NT2/D1 (cell line): Measurements from ENCODE around the gene NIT1.
A peak's percentile ranks its signal among the peaks of the same experiment; 100 is the strongest.

Source experiments
- DNase-seq: peaks from one replicate; pipeline ENCODE4 v3.0.0-alpha.2; 2011; ENCODE audit warnings: low read depth, low spot score
- H3K27me3 ChIP-seq: 2 replicates; pipeline ENCODE4 v1.6.0; 2011; ENCODE audit warnings: mild to moderate bottlenecking; ENCODE audit not compliant: insufficient read length, insufficient read depth
- H3K36me3 ChIP-seq: 2 replicates; pipeline ENCODE4 v1.6.1; 2011; ENCODE audit warnings: mild to moderate bottlenecking, low read length, mixed read lengths; ENCODE audit not compliant: insufficient read depth, insufficient read length
- H3K4me1 ChIP-seq: 2 replicates; pipeline ENCODE4 v1.5.1; 2011; ENCODE audit not compliant: insufficient read depth, insufficient read length
- H3K4me3 ChIP-seq: 2 replicates; pipeline ENCODE4 v1.5.1; 2011; ENCODE audit warnings: low read depth; ENCODE audit not compliant: insufficient read length
- H3K9ac ChIP-seq: 2 replicates; pipeline ENCODE4 v1.6.0; 2011; ENCODE audit warnings: low read depth; ENCODE audit not compliant: insufficient read length
- H3K9me3 ChIP-seq: 2 replicates; pipeline ENCODE4 v1.5.1; 2011; ENCODE audit warnings: mild to moderate bottlenecking, low read length; ENCODE audit not compliant: insufficient read depth
- SUZ12 ChIP-seq: IDR thresholded peaks from 2 replicates; pipeline ENCODE4 v1.6.1; 2011; ENCODE audit not compliant: insufficient read length, insufficient read depth; ENCODE audit errors: extremely low read depth
- YY1 ChIP-seq: IDR thresholded peaks from 2 replicates; pipeline ENCODE4 v1.6.1; 2011; ENCODE audit not compliant: insufficient read length, insufficient read depth
- ZNF274 ChIP-seq: IDR thresholded peaks from 2 replicates; pipeline ENCODE4 v1.6.1; 2011; ENCODE audit warnings: mild to moderate bottlenecking, low read depth, low read length

Gene NIT1, protein sequence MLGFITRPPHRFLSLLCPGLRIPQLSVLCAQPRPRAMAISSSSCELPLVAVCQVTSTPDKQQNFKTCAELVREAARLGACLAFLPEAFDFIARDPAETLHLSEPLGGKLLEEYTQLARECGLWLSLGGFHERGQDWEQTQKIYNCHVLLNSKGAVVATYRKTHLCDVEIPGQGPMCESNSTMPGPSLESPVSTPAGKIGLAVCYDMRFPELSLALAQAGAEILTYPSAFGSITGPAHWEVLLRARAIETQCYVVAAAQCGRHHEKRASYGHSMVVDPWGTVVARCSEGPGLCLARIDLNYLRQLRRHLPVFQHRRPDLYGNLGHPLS

DNA sequence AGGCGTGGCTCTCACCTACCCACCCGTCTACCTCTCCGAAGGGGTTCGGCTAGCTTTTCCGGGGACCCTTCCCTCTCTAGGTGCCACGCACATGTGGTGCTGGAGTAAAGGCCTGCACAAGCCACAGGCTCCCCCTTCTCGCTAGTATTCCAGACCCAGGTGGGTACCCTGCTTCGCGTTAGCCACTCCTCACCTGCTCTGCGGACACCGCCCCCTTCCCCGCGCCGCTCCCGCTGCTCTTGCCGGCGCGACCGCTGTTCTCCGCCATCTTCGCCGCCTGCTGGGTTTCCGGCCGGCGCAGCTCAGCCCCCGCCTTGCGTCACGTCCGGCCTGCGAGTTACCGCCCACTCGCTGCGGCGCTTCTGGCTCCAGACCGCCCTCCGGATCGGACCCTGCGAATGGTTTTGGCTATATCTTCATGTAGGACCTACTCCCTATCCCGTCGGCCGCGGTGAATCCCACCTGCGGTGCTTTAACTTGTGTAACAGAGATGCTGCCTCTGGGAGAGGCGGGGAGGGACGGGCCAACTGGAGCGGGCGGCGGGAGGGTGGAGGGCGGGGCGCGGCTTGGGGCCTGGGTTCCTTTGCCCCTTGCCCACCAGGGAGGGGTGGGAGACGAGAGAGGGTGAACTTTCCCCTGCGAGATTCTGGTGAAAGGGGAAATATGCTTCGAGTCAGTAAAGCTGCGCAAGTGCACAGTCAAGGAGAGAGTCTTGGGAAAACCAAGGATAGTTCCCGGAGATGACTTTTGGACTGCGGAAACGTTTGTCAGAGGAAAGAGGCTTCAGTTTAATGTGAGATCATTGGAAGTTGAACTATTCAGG, at the start of gene NIT1, which contains the start of gene PFDN2:
NIT1 (plus strand) TSS at position 347 of the 823 bp plus-strand sequence; CDS start at position 419, 72 bp downstream.
PFDN2 (minus strand) TSS at position 279 of the 823 bp plus-strand sequence; CDS start at position 268, 11 bp downstream.
- Histone ChIP-seq H3K9me3 (no peaks in the 10 kb centered on the region), H3K4me1 (peaks cover 10% of the 10 kb centered on the region), H3K27me3 (no peaks in the 10 kb centered on the region), H3K9ac (peak within 1 kb of the TSS; percentile 90), H3K36me3 (peaks cover 74% of the 10 kb centered on the region), H3K4me3 (peak within 1 kb of the TSS; percentile 91)
- DNase-seq = peak; percentile 93
- peak; percentile 90 for TF ChIP-seq YY1
- no peak for TF ChIP-seq SUZ12

DNA sequence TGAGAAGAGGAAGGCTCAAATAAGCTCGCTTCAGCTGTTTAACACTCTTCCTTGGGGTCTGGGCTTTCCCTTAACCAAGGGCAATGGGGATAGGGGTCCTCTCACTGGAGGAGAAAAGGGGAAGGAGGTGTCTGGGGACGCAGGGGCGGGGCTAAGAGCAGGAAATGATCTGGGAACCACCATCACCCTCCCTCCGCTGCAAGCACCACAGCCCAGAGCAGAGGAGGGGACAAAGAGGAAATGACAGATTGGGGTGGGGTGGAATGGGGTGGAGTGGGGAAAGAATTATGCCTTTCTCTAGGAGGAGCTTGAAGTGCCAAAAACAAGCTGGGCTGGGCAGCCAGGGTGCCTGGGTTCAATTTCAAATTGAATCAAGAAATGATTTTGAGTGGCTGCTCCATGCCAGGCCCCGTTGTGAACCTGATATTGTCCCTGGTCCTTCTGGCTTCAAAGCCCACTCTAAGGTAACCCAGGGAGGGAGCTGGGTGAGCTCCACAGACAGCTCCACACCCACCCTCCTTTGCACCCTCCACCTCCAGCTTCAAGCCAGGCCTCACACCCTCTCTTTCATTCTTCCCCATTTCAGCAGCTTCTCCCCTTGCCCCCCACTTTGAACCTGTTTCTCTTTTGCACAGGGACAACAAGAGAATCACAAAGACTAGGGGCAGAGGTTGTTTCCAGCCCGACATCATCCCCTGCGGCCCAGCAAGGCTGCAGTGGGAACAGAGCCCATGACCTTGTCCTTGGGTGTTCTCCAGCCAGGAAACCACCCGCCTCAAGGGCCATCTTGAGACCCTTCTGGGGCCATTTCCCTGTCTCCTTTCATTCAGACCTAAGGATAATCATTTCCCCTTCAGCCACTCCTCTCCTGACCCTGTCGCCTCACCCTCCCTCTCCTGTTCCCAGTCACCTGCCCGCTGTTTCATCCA, 49.3 kb upstream of the NIT1 start:
- H3K9ac ChIP-seq = no peak overlapping the region
- peaks cover 4% of the 10 kb centered on the region for H3K4me1 ChIP-seq
- no peak for TF ChIP-seq ZNF274
- TF ChIP-seq YY1 = no peak
- no peak for TF ChIP-seq SUZ12
- no peak overlapping the region for H3K4me3 ChIP-seq
- H3K9me3 ChIP-seq = peaks cover 8% of the 10 kb centered on the region; the same call in 1 of the 2 replicates
- H3K36me3 ChIP-seq = no peaks in the 10 kb centered on the region
- DNase-seq = no peak
- no peaks in the 10 kb centered on the region for H3K27me3 ChIP-seq

DNA sequence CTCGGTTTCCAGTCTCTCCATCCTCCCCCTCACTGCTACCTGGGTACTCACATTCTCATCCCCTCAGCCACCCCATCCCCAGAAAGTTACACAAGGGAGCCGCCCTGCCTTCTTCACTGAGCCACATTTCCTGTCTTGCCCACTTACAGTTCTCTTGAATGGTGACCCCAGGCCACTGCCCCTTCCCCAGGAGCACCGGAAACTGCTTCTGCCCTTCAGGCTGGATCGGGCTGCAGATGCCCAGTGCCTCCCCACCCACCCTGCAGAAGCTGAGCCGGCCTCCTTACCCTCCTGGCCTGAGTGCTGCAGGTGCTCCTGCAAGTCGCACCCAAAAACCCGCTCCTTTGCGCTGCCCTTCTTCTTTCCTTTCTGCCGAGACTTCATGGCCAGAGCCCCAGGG, 48.7 kb upstream of the NIT1 start:
- no peak overlapping the region for H3K9ac ChIP-seq
- no peak overlapping the region for H3K4me3 ChIP-seq
- H3K9me3 ChIP-seq = peaks cover 8% of the 10 kb centered on the region; the same call in 1 of the 2 replicates
- no peak for DNase-seq
- H3K36me3 ChIP-seq = no peaks in the 10 kb centered on the region
- H3K4me1 ChIP-seq = peaks cover 7% of the 10 kb centered on the region
- no peak for TF ChIP-seq ZNF274
- no peak for TF ChIP-seq SUZ12
- no peak for TF ChIP-seq YY1
- no peaks in the 10 kb centered on the region for H3K27me3 ChIP-seq

DNA sequence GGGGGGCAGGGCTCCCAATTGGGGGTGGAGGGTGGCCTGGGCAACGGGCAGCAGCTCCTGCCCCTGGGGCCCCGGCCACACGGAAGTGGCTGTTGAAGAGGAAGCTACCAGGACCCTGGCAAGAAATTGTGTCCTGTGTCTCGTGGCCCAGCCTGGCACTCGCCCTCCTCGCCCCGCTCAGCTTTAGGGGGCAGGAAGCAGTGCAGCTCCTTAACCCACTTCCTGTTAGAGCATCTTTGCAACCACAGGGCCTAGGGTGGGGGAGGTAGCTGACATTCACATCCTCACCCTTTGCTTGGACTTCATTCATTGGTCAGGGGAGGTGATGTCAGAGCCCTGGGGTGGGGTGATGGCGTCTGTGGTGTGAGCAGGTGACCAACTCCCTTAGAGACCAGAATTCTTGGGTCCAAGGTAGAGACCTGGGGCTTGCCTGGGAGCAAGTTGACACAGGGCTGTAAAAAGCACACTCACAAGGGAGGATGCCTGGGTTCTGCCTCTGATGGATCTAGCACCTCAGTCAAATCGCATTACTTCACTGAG, 48.1 kb upstream of the NIT1 start, which contains the start of gene ARHGAP30:
ARHGAP30 (minus strand) TSS at position 161 of the 540 bp plus-strand sequence. CDS start 267 bp downstream, outside the sequence.
- Histone ChIP-seq H3K4me3 (no peak within 1 kb of the TSS), H3K27me3 (no peaks in the 10 kb centered on the region), H3K9ac (no peak within 1 kb of the TSS), H3K9me3 (peaks cover 8% of the 10 kb centered on the region; the same call in 1 of the 2 replicates), H3K36me3 (no peaks in the 10 kb centered on the region), H3K4me1 (peaks cover 7% of the 10 kb centered on the region)
- DNase-seq = no peak
- TF ChIP-seq SUZ12 (no peak), ZNF274 (no peak), YY1 (no peak)

DNA sequence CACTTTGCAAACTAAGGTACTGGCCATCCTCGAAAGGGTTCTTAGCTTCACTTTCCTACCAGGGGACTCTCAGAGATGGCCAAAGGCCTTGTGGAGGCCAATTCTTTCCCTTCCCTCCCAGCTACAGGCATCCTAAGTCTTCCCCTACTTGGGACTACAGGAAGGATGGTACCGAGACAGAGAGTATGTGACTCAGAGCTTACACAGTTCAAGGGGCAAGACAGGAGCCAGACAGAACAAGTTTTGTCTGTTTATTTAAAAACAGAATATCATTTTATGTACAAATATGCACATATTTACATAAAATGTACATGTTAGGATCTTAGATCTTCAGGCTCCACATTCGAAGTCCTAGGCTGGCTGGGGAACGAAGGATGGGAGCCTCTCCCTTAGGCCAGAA, 47.1 kb upstream of the NIT1 start:
- Histone ChIP-seq H3K4me1 (peaks cover 7% of the 10 kb centered on the region), H3K9me3 (peaks cover 8% of the 10 kb centered on the region; the same call in 1 of the 2 replicates), H3K4me3 (no peak overlapping the region), H3K9ac (no peak overlapping the region), H3K27me3 (no peaks in the 10 kb centered on the region), H3K36me3 (no peaks in the 10 kb centered on the region)
- TF ChIP-seq SUZ12 = no peak
- TF ChIP-seq YY1 = no peak
- TF ChIP-seq ZNF274 = no peak
- DNase-seq = no peak

DNA sequence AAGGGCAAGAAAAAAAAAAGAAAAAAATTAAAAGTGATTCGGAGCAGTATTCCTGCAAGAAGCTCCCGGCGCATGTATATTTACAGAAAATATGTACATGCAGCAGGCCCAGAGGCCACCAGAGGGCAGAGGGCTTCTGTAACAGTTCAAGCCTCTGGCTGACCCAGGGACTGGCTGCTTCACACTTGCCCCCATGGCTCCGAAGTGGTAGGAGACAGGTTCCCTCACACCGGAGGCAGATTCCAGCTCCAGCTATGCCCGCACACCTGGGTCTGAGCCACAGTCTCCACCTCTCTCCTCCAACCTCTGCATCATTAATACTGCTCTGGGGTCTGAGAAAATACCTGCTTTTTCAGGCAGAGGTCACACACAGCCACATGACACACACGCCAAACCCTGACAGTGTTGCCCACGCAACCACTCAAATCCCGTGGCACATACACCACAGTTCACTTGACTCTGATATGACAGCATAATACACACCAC, 46.0 kb upstream of the NIT1 start:
- Histone ChIP-seq H3K4me1 (peaks cover 7% of the 10 kb centered on the region), H3K9ac (no peak overlapping the region), H3K36me3 (no peaks in the 10 kb centered on the region), H3K9me3 (peaks cover 8% of the 10 kb centered on the region; the same call in 1 of the 2 replicates), H3K4me3 (no peak overlapping the region), H3K27me3 (no peaks in the 10 kb centered on the region)
- peak; percentile 49 for DNase-seq
- TF ChIP-seq SUZ12 = no peak
- TF ChIP-seq ZNF274 = no peak
- no peak for TF ChIP-seq YY1
